Measurements from ENCODE around the gene TRMT112. TPM values are rescaled to one million over a fixed set of nuclear protein-coding genes. Genes with fewer than 3 reads are reported as not detected.

The TRMT112 gene
- polyA plus RNA-seq, 3 donors = 135 to 387 (median 213) TPM

GRCh38 chr11:64268025-64268892 lies 49.1 kb downstream of the TRMT112 start:
- WGBS, 3 donors = 20 to 44% (median 26%) methylated on average over 23 of the region's 23 CpGs
- no peak overlapping the region for H3K27ac ChIP-seq (ENCODE audit: low read depth, low read length)

GRCh38 chr11:64267207-64267945 lies 50.0 kb downstream of the TRMT112 start:
- 73 to 90% (median 77%) methylated on average over 27 of the region's 27 CpGs for WGBS, 3 donors
- H3K27ac ChIP-seq (ENCODE audit: low read depth, low read length) = no peak overlapping the region

Other genes starting within 250 kb of the TRMT112 start
- 10 to 100 TPM; 27.6 to 66.7 (median 38.7) TPM for gene MACROD1, start 151.4 kb downstream of the TRMT112 start, polyA plus RNA-seq
- 10 to 100 TPM; 30.0 to 65.6 (median 46.3) TPM for gene STIP1, start 131.4 kb downstream of the TRMT112 start, polyA plus RNA-seq
- 10 to 100 TPM in 2 of 3 donors, 1 to 10 TPM in 1; 5.6 to 39.9 (median 26.7) TPM for gene FERMT3, start 110.8 kb downstream of the TRMT112 start, polyA plus RNA-seq
- 10 to 100 TPM; 42.2 to 61.3 (median 46.7) TPM for gene TRPT1, start 91.4 kb downstream of the TRMT112 start, polyA plus RNA-seq
- gene NUDT22, start 91.3 kb downstream of the TRMT112 start, polyA plus RNA-seq = 10 to 100 TPM; 42.5 to 51.3 (median 49.4) TPM
- 10 to 100 TPM; 34.4 to 47.0 (median 42.8) TPM for gene DNAJC4, start 87.0 kb downstream of the TRMT112 start, polyA plus RNA-seq
- gene VEGFB, start 83.0 kb downstream of the TRMT112 start, polyA plus RNA-seq = 100 to 1,000 TPM in 2 of 3 donors, 10 to 100 TPM in 1; 53.2 to 327 (median 249) TPM
- gene FKBP2, start 76.5 kb downstream of the TRMT112 start, polyA plus RNA-seq = 100 to 1,000 TPM; 105 to 176 (median 137) TPM
- gene PPP1R14B, start 70.6 kb downstream of the TRMT112 start, polyA plus RNA-seq = 100 to 1,000 TPM; 102 to 148 (median 139) TPM
- 10 to 100 TPM in 2 of 3 donors, 1 to 10 TPM in 1; 5.7 to 22.2 (median 11.1) TPM for gene PLCB3, start 66.0 kb downstream of the TRMT112 start, polyA plus RNA-seq
- 100 to 1,000 TPM in 1 of 3 donors, 10 to 100 TPM in 2; 40.5 to 115 (median 70.6) TPM for gene BAD, start 32.9 kb downstream of the TRMT112 start, polyA plus RNA-seq
- 10 to 100 TPM; 13.0 to 28.5 (median 25.2) TPM for gene GPR137, start 31.7 kb downstream of the TRMT112 start, polyA plus RNA-seq
- gene KCNK4, start 26.3 kb downstream of the TRMT112 start, polyA plus RNA-seq = under 1 TPM in 1 of 3 donors, not detected in 2; 0.04 TPM
- gene CATSPERZ, start 17.2 kb downstream of the TRMT112 start, polyA plus RNA-seq = under 1 TPM in 2 of 3 donors, not detected in 1; 0.15 TPM
- 10 to 100 TPM; 30.1 to 58.1 (median 49.6) TPM for gene ESRRA, start 12.0 kb downstream of the TRMT112 start, polyA plus RNA-seq
- gene PRDX5, start 562 bp upstream of the TRMT112 start, polyA plus RNA-seq = 100 to 1,000 TPM; 183 to 391 (median 277) TPM
- gene CCDC88B, start 22.6 kb upstream of the TRMT112 start, polyA plus RNA-seq = 10 to 100 TPM in 2 of 3 donors, 1 to 10 TPM in 1; 9.1 to 19.1 (median 11.7) TPM
- 10 to 100 TPM; 11.1 to 29.4 (median 25.3) TPM for gene RPS6KA4, start 41.6 kb upstream of the TRMT112 start, polyA plus RNA-seq
- gene SLC22A11, start 238.4 kb upstream of the TRMT112 start, polyA plus RNA-seq = under 1 TPM in 1 of 3 donors, not detected in 2; 0.04 TPM